SIG-M5 treated with dmso at 0.1 percent for 504 hours (cell line): ENCODE measurements around the gene HFM1.

Experiments used
- DNase-seq: peaks from one replicate; lab custom pipeline; 2025; ENCODE audit not compliant: unreplicated experiment; lab: John Stamatoyannopoulos, UW

The HFM1 gene

GRCh38 chr1:91244737-91245136 is 159.9 kb downstream of the HFM1 start:
- DNase-seq = no peak

- DNase-seq = no peak
Measured at GRCh38 chr1:91243171-91243570, 161.5 kb downstream of the HFM1 start.

- DNase-seq = no peak
Measured at GRCh38 chr1:91234181-91234580, 170.5 kb downstream of the HFM1 start.

- no peak for DNase-seq
Measured at GRCh38 chr1:91226741-91227140, 177.9 kb downstream of the HFM1 start.

- DNase-seq = no peak
Measured at GRCh38 chr1:91224878-91225277, 179.8 kb downstream of the HFM1 start.

GRCh38 chr1:91221017-91221416 is 183.6 kb downstream of the HFM1 start:
- DNase-seq = no peak

- DNase-seq = no peak
Measured at GRCh38 chr1:91217911-91218310, 186.7 kb downstream of the HFM1 start.
